ENCODE measurements around the gene LRRK1. TPM values are rescaled to one million over a fixed set of nuclear protein-coding genes. Genes with fewer than 3 reads are reported as not detected.

LRRK1 gene
- total and polyA plus RNA-seq, 9 donors = 6.5 to 27.3 (median 17.5) TPM

- peak; percentile 42 to 72 (median 58) for DNase-seq
- intact Hi-C loops (cut with DNase I) = no loop called here
- H3K27me3 ChIP-seq = no peaks in the 10 kb centered on the region
- H3K9me3 ChIP-seq = no peaks in the 10 kb centered on the region
- no peaks in the 10 kb centered on the region for H3K36me3 ChIP-seq
- TF ChIP-seq EP300 (IDR thresholded peaks at IDR 0.05) (no peak), CTCF (IDR thresholded peaks at IDR 0.05) (no peak), POLR2A (IDR thresholded peaks at IDR 0.05) (no peak)
- 27 to 40% (median 33%) methylated on average over 20 of the region's 20 CpGs for WGBS, 3 donors
- peak overlapping the region in 1 of 2 donors; percentile 11 for H3K27ac ChIP-seq
- H3K4me1 ChIP-seq (ENCODE audit: insufficient read depth) = peaks cover 3% of the 10 kb centered on the region
- no peak overlapping the region for H3K4me3 ChIP-seq
Measured at GRCh38 chr15:100889385-100890050, 29.6 kb upstream of the LRRK1 start.

GRCh38 chr15:100890051-100890720 is 29.0 kb upstream of the LRRK1 start:
- DNase-seq = no peak
- TF ChIP-seq POLR2A (IDR thresholded peaks at IDR 0.05) (no peak), CTCF (IDR thresholded peaks at IDR 0.05) (no peak), EP300 (IDR thresholded peaks at IDR 0.05) (no peak)
- intact Hi-C loops (cut with DNase I) = no loop called here
- H3K9me3 ChIP-seq = no peaks in the 10 kb centered on the region
- peaks cover 3% of the 10 kb centered on the region for H3K4me1 ChIP-seq (ENCODE audit: insufficient read depth)
- H3K4me3 ChIP-seq = no peak overlapping the region
- H3K27ac ChIP-seq = no peak overlapping the region
- 80 to 90% (median 82%) methylated on average over 10 of the region's 10 CpGs for WGBS, 3 donors
- no peaks in the 10 kb centered on the region for H3K36me3 ChIP-seq
- no peaks in the 10 kb centered on the region for H3K27me3 ChIP-seq

GRCh38 chr15:100890850-100891249 is 28.3 kb upstream of the LRRK1 start:
- no peak for DNase-seq
- TF ChIP-seq CTCF (IDR thresholded peaks at IDR 0.05) (no peak), EP300 (IDR thresholded peaks at IDR 0.05) (no peak), POLR2A (IDR thresholded peaks at IDR 0.05) (no peak)
- intact Hi-C loops (cut with DNase I) = no loop called here
- Histone ChIP-seq H3K36me3 (no peaks in the 10 kb centered on the region), H3K4me3 (no peak overlapping the region), H3K27me3 (no peaks in the 10 kb centered on the region), H3K27ac (no peak overlapping the region), H3K4me1 (ENCODE audit: insufficient read depth) (peaks cover 3% of the 10 kb centered on the region), H3K9me3 (no peaks in the 10 kb centered on the region)
- 92 to 96% (median 94%) methylated on average over 6 of the region's 6 CpGs for WGBS, 3 donors

GRCh38 chr15:100891307-100892012 is 27.7 kb upstream of the LRRK1 start:
- intact Hi-C loops (cut with DNase I) = no loop called here
- WGBS, 3 donors = 82 to 84% (median 83%) methylated on average over 21 of the region's 21 CpGs
- Histone ChIP-seq H3K9me3 (no peaks in the 10 kb centered on the region), H3K4me1 (ENCODE audit: insufficient read depth) (peaks cover 3% of the 10 kb centered on the region), H3K27me3 (no peaks in the 10 kb centered on the region), H3K4me3 (no peak overlapping the region), H3K36me3 (no peaks in the 10 kb centered on the region), H3K27ac (no peak overlapping the region)
- no peak for TF ChIP-seq EP300 (IDR thresholded peaks at IDR 0.05)
- TF ChIP-seq POLR2A (IDR thresholded peaks at IDR 0.05) = no peak
- TF ChIP-seq CTCF (IDR thresholded peaks at IDR 0.05) = no peak
- no peak for DNase-seq

All from ovary (tissue), 9 donors.